HepG2 (cell line): Measurements from ENCODE around the gene PDE4D. TPM values are rescaled to one million over a fixed set of nuclear protein-coding genes. Genes with fewer than 3 reads are reported as not detected.

Source experiments
- ATM ChIP-seq: fragments of 450-650 bp; IDR thresholded peaks from 2 replicates; pipeline ENCODE4 v1.7.1; 2017; ENCODE audit warnings: mild to moderate bottlenecking, borderline replicate concordance
- ESRRA ChIP-seq: sonication (generic); formaldehyde crosslinking; IDR thresholded peaks from 2 replicates; pipeline ENCODE4 v1.5.1; 2020; ENCODE audit warnings: mild to moderate bottlenecking, low read depth, missing genetic modification reagents
- FOXK1 ChIP-seq: sonication (generic); formaldehyde crosslinking; IDR thresholded peaks from 2 replicates; pipeline ENCODE4 v1.4.0; 2020; ENCODE audit warnings: low read depth, missing genetic modification reagents, borderline replicate concordance
- GATAD1 ChIP-seq: IDR thresholded peaks from 2 replicates; pipeline ENCODE4 v1.6.1; 2016; ENCODE audit warnings: missing genetic modification reagents, missing compliant biosample characterization
- GMEB2 ChIP-seq: IDR thresholded peaks from 2 replicates; pipeline ENCODE4 v1.6.1; 2016; ENCODE audit warnings: missing biosample characterization, missing genetic modification reagents, low read depth
- HNRNPH1 ChIP-seq: fragments of 200-400 bp; formaldehyde crosslinking; optimal IDR thresholded peaks from 2 replicates; pipeline ENCODE3; 2017; ENCODE audit warnings: mild to moderate bottlenecking, low read depth, low read length
- JUNB ChIP-seq: sonication (generic); formaldehyde crosslinking; IDR thresholded peaks from 2 replicates; pipeline ENCODE4 v1.8.0; 2022; ENCODE audit warnings: missing genetic modification reagents, mild to moderate bottlenecking, borderline replicate concordance
- KDM1A ChIP-seq: IDR thresholded peaks from 2 replicates; pipeline ENCODE4 v1.6.1; 2016; ENCODE audit warnings: missing compliant biosample characterization
- MXD1 ChIP-seq: sonication (generic); formaldehyde crosslinking; IDR thresholded peaks from 2 replicates; pipeline ENCODE4 v1.4.0; 2020; ENCODE audit warnings: mild to moderate bottlenecking, missing genetic modification reagents
- NFATC3 ChIP-seq: sonication (generic); formaldehyde crosslinking; IDR thresholded peaks from 2 replicates; pipeline ENCODE4 v1.5.1; 2020; ENCODE audit warnings: mild to moderate bottlenecking, missing genetic modification reagents
- SIX4 ChIP-seq: sonication (generic); formaldehyde crosslinking; IDR thresholded peaks from 2 replicates; pipeline ENCODE4 v1.4.0; 2020; ENCODE audit warnings: missing genetic modification reagents
- SMARCE1 ChIP-seq: fragments of 450-650 bp; IDR thresholded peaks from 2 replicates; pipeline ENCODE4 v1.6.1; 2017; ENCODE audit warnings: borderline replicate concordance
- SOX13 ChIP-seq, 3 experiments: fragments of 450-650 bp in 1 of 3; sonication (generic) in 1 of 3; formaldehyde crosslinking in 1 of 3; IDR thresholded peaks in 2 of 3; conservative IDR thresholded peaks in 1 of 3; 2 replicates each; pipeline versions ENCODE4 v1.5.0 to v1.6.1; 2016 to 2020; ENCODE audit warnings: antibody characterized with exemption in 1 of 3, mild to moderate bottlenecking in 1 of 3, missing compliant biosample characterization in 1 of 3, missing genetic modification reagents in 1 of 3, moderate library complexity in 1 of 3
- ZBTB7A ChIP-seq: sonication (generic); formaldehyde crosslinking; IDR thresholded peaks from 2 replicates; pipeline ENCODE4 v1.8.0; 2022; ENCODE audit warnings: mild to moderate bottlenecking, missing genetic modification reagents
- ZNF101 ChIP-seq: sonication (generic); formaldehyde crosslinking; IDR thresholded peaks from 2 replicates; pipeline ENCODE4 v1.4.0; 2020; ENCODE audit warnings: mild to moderate bottlenecking, low read depth, missing genetic modification reagents, borderline replicate concordance
- ZNF589 ChIP-seq: sonication (generic); formaldehyde crosslinking; conservative IDR thresholded peaks from 2 replicates; pipeline ENCODE4 v1.8.0; 2022; ENCODE audit warnings: mild to moderate bottlenecking, moderate library complexity, missing genetic modification reagents
- ZNF720 ChIP-seq: sonication (generic); formaldehyde crosslinking; IDR thresholded peaks from 2 replicates; pipeline ENCODE4 v1.4.0; 2020; ENCODE audit warnings: missing genetic modification reagents
- ZNF777 ChIP-seq: sonication (generic); formaldehyde crosslinking; IDR thresholded peaks from 2 replicates; pipeline ENCODE4 v1.4.0; 2020; ENCODE audit warnings: missing genetic modification reagents
- ZSCAN25 ChIP-seq: sonication (generic); formaldehyde crosslinking; IDR thresholded peaks from 2 replicates; pipeline ENCODE4 v1.8.0; 2022; ENCODE audit warnings: mild to moderate bottlenecking, missing genetic modification reagents
- polyA plus RNA-seq, 8 experiments: library from polyadenylated mRNA; depleted of rRNA in 3 of 8; stranded (reverse) in 7 of 8; unstranded in 1 of 8; fragments of >200 nt; fragmentation: Illumina TruSeq in 4 of 8; extraction: Trizol in 4 of 8; gene quantifications; 2 replicates each; pipeline versions ENCODE4 v1.2.1 to v1.2.3, GENCODE V29; 2011 to 2016; ENCODE audit warnings: low read depth in 4 of 8, missing spikeins in 1 of 8, mixed read lengths in 1 of 8; ENCODE audit not compliant: insufficient read depth in 1 of 8
- total RNA-seq, 5 experiments: library from RNA; depleted of rRNA; stranded (reverse); fragments of >200 nt; fragmentation: Illumina TruSeq; extraction: Trizol; gene quantifications; 2 replicates each; pipeline ENCODE4 v1.2.3, GENCODE V29; 2016; ENCODE audit warnings: low read depth in 1 of 5
- TF ChIP-seq, protein P1 (sequence below): sonication (generic); formaldehyde crosslinking; IDR thresholded peaks from 2 replicates; pipeline ENCODE4 v1.5.0; 2020; ENCODE audit warnings: missing genetic modification reagents, mild to moderate bottlenecking, borderline replicate concordance
- TF ChIP-seq, protein P2 (sequence below): sonication (generic); formaldehyde crosslinking; IDR thresholded peaks from 2 replicates; pipeline ENCODE4 v1.9.0; 2022; ENCODE audit warnings: low read depth, missing genetic modification reagents
- TF ChIP-seq, protein P3 (sequence below), 2 experiments: fragments of 450-650 bp in 1 of 2; sonication (generic) in 1 of 2; formaldehyde crosslinking; IDR thresholded peaks; 2 replicates each; pipeline versions ENCODE4 v1.5.0 to v1.8.0; 2020 to 2022; ENCODE audit warnings: mild to moderate bottlenecking in 1 of 2, missing genetic modification reagents in 1 of 2
- TF ChIP-seq, protein P4 (sequence below): sonication (generic); formaldehyde crosslinking; IDR thresholded peaks from 2 replicates; pipeline ENCODE4 v1.8.0; 2022; ENCODE audit warnings: low read depth, missing genetic modification reagents

The PDE4D gene
- total and polyA plus RNA-seq, 2 of the 13 experiments (the other 11 are each of a cell fraction or from before 2014, with no cell fraction given) = 7.0 to 12.2 TPM

GRCh38 chr5:59562756-59563389 lies 330.7 kb downstream of the PDE4D start (continued):
- TF ChIP-seq HNRNPH1 (no peak), GATAD1 (no peak), MXD1 (CRISPR knock-in tag) (no peak), ZBTB7A (no peak), SOX13 (IDR thresholded peaks at IDR 0.05) (no peak), SOX13 (CRISPR knock-in tag; conservative IDR thresholded peaks at IDR 0.05 in 1 of 2, IDR thresholded peaks at IDR 0.05 in 1 of 2) (peak in 1 of 2 experiments; percentile 29; a peak in 1 of 4 replicates), ESRRA (CRISPR knock-in tag) (no peak), SMARCE1 (no peak), FOXK1 (CRISPR knock-in tag) (no peak), ZNF589 (no peak), ATM (no peak), GMEB2 (CRISPR knock-in tag) (no peak), NFATC3 (no peak), ZNF720 (CRISPR knock-in tag) (no peak), SIX4 (peak; percentile 93), JUNB (CRISPR knock-in tag) (no peak), KDM1A (CRISPR knock-in tag) (no peak), ZSCAN25 (CRISPR knock-in tag) (no peak), ZNF777 (CRISPR knock-in tag) (no peak), ZNF101 (CRISPR knock-in tag) (no peak)
- TF ChIP-seq, protein P1, sequence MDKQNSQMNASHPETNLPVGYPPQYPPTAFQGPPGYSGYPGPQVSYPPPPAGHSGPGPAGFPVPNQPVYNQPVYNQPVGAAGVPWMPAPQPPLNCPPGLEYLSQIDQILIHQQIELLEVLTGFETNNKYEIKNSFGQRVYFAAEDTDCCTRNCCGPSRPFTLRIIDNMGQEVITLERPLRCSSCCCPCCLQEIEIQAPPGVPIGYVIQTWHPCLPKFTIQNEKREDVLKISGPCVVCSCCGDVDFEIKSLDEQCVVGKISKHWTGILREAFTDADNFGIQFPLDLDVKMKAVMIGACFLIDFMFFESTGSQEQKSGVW (CRISPR knock-in tag) = no peak
- TF ChIP-seq, protein P2, sequence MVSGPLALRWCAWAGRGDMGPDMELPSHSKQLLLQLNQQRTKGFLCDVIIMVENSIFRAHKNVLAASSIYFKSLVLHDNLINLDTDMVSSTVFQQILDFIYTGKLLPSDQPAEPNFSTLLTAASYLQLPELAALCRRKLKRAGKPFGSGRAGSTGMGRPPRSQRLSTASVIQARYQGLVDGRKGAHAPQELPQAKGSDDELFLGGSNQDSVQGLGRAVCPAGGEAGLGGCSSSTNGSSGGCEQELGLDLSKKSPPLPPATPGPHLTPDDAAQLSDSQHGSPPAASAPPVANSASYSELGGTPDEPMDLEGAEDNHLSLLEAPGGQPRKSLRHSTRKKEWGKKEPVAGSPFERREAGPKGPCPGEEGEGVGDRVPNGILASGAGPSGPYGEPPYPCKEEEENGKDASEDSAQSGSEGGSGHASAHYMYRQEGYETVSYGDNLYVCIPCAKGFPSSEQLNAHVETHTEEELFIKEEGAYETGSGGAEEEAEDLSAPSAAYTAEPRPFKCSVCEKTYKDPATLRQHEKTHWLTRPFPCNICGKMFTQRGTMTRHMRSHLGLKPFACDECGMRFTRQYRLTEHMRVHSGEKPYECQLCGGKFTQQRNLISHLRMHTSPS = no peak
- TF ChIP-seq, protein P3, sequence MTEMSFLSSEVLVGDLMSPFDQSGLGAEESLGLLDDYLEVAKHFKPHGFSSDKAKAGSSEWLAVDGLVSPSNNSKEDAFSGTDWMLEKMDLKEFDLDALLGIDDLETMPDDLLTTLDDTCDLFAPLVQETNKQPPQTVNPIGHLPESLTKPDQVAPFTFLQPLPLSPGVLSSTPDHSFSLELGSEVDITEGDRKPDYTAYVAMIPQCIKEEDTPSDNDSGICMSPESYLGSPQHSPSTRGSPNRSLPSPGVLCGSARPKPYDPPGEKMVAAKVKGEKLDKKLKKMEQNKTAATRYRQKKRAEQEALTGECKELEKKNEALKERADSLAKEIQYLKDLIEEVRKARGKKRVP (CRISPR knock-in tag; IDR thresholded peaks at IDR 0.05) = no peak
- TF ChIP-seq, protein P4, sequence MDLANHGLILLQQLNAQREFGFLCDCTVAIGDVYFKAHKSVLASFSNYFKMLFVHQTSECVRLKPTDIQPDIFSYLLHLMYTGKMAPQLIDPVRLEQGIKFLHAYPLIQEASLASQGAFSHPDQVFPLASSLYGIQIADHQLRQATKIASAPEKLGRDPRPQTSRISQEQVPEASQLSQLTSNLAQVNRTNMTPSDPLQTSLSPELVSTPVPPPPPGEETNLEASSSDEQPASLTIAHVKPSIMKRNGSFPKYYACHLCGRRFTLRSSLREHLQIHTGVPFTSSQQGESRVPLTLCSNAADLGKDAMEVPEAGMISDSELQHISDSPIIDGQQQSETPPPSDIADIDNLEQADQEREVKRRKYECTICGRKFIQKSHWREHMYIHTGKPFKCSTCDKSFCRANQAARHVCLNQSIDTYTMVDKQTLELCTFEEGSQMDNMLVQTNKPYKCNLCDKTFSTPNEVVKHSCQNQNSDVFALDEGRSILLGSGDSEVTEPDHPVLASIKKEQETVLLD (CRISPR knock-in tag) = no peak
